Nephron (organoid): ENCODE results near the gene USP32.
"Not testable (repeated sequence)": the region's sequence is repeated elsewhere in the genome, so short reads cannot be mapped to it uniquely, and the experiment has no call there.

Source experiments
- H3K27ac Mint-ChIP-seq, 3 experiments: 2 replicates each; pipeline ENCODE4 v1.8.0; 2020; ENCODE audit warnings: mixed read lengths in 3 of 3, mild to moderate bottlenecking in 2 of 3, moderate library complexity in 1 of 3
- H3K27me3 Mint-ChIP-seq: 2 replicates; pipeline ENCODE4 v1.8.0; 2021; ENCODE audit warnings: low read depth, mild to moderate bottlenecking, moderate library complexity, mixed read lengths
- H3K36me3 Mint-ChIP-seq: 2 replicates; pipeline ENCODE4 v1.8.0; 2020; ENCODE audit warnings: low read depth, mixed read lengths
- H3K4me1 Mint-ChIP-seq: 2 replicates; pipeline ENCODE4 v1.8.0; 2020; ENCODE audit warnings: mixed read lengths
- H3K4me3 Mint-ChIP-seq, 3 experiments: 2 replicates each; pipeline ENCODE4 v1.8.0; 2020; ENCODE audit warnings: mild to moderate bottlenecking in 3 of 3, mixed read lengths in 3 of 3, moderate library complexity in 2 of 3
- H3K9me3 Mint-ChIP-seq: 2 replicates; pipeline ENCODE4 v1.8.0; 2020; ENCODE audit warnings: mixed read lengths
- CTCF ChIP-seq, 3 experiments: fragments of 200-600 bp; sonication (generic); IDR thresholded peaks; one replicate each; pipeline ENCODE4 v1.5.0; 2021; ENCODE audit warnings: antibody characterized with exemption in 3 of 3; ENCODE audit not compliant: unreplicated experiment in 3 of 3

Gene USP32

GRCh38 chr17:60351012-60351695, 40.8 kb downstream of the USP32 start:
- Mint-ChIP-seq H3K4me1 (peaks cover 5% of the 10 kb centered on the region), H3K27ac (no peak overlapping the region), H3K4me3 (no peak overlapping the region), H3K36me3 (peaks cover 10% of the 10 kb centered on the region), H3K9me3 (no peaks in the 10 kb centered on the region), H3K27me3 (peaks cover 3% of the 10 kb centered on the region)
- no peak for TF ChIP-seq CTCF (IDR thresholded peaks at IDR 0.05; ENCODE audit: unreplicated experiment in 3 of 3)

GRCh38 chr17:60348616-60349015, 43.3 kb downstream of the USP32 start:
- no peaks in the 10 kb centered on the region for H3K4me1 Mint-ChIP-seq
- H3K36me3 Mint-ChIP-seq: peaks cover 18% of the 10 kb centered on the region
- no peak for TF ChIP-seq CTCF (IDR thresholded peaks at IDR 0.05; ENCODE audit: unreplicated experiment in 3 of 3)
- peaks cover 3% of the 10 kb centered on the region for H3K27me3 Mint-ChIP-seq
- H3K4me3 Mint-ChIP-seq: no peak overlapping the region
- H3K27ac Mint-ChIP-seq: no peak overlapping the region
- no peaks in the 10 kb centered on the region for H3K9me3 Mint-ChIP-seq

- no peak overlapping the region for H3K4me3 Mint-ChIP-seq
- H3K4me1 Mint-ChIP-seq: no peaks in the 10 kb centered on the region
- TF ChIP-seq CTCF (IDR thresholded peaks at IDR 0.05; ENCODE audit: unreplicated experiment in 3 of 3): no peak
- peaks cover 3% of the 10 kb centered on the region for H3K27me3 Mint-ChIP-seq
- H3K36me3 Mint-ChIP-seq: peaks cover 51% of the 10 kb centered on the region
- H3K9me3 Mint-ChIP-seq: no peaks in the 10 kb centered on the region
- no peak overlapping the region for H3K27ac Mint-ChIP-seq
Measured at GRCh38 chr17:60345233-60345632, 46.7 kb downstream of the USP32 start.

- H3K36me3 Mint-ChIP-seq: peaks cover 57% of the 10 kb centered on the region
- not testable (repeated sequence) for H3K27ac Mint-ChIP-seq, H3K9me3 Mint-ChIP-seq, H3K27me3 Mint-ChIP-seq, H3K4me3 Mint-ChIP-seq, H3K4me1 Mint-ChIP-seq
Measured at GRCh38 chr17:60342492-60342891, 49.4 kb downstream of the USP32 start.

- H3K9me3 Mint-ChIP-seq: no peaks in the 10 kb centered on the region
- H3K4me3 Mint-ChIP-seq: no peak overlapping the region
- peaks cover 23% of the 10 kb centered on the region for H3K36me3 Mint-ChIP-seq
- TF ChIP-seq CTCF (IDR thresholded peaks at IDR 0.05; ENCODE audit: unreplicated experiment in 3 of 3): no peak
- no peaks in the 10 kb centered on the region for H3K27me3 Mint-ChIP-seq
- no peak overlapping the region for H3K27ac Mint-ChIP-seq
- no peaks in the 10 kb centered on the region for H3K4me1 Mint-ChIP-seq
Measured at GRCh38 chr17:60335289-60335688, 56.6 kb downstream of the USP32 start.

- no peaks in the 10 kb centered on the region for H3K4me1 Mint-ChIP-seq
- TF ChIP-seq CTCF (IDR thresholded peaks at IDR 0.05; ENCODE audit: unreplicated experiment in 3 of 3): no peak
- H3K27ac Mint-ChIP-seq: no peak overlapping the region
- no peaks in the 10 kb centered on the region for H3K9me3 Mint-ChIP-seq
- H3K36me3 Mint-ChIP-seq: peaks cover 18% of the 10 kb centered on the region
- no peaks in the 10 kb centered on the region for H3K27me3 Mint-ChIP-seq
- no peak overlapping the region for H3K4me3 Mint-ChIP-seq
Measured at GRCh38 chr17:60333628-60334031, 58.3 kb downstream of the USP32 start.

- not testable (repeated sequence) for H3K9me3 Mint-ChIP-seq
Measured at GRCh38 chr17:60333072-60333471, 58.9 kb downstream of the USP32 start.

More at GRCh38 chr17:60333072-60333471, 58.9 kb downstream of the USP32 start:
- peaks cover 18% of the 10 kb centered on the region for H3K36me3 Mint-ChIP-seq
- H3K4me3 Mint-ChIP-seq, H3K27me3 Mint-ChIP-seq, H3K4me1 Mint-ChIP-seq, H3K27ac Mint-ChIP-seq: not testable (repeated sequence)
